ENCODE measurements around the gene KLHDC3. TPM values are rescaled to one million over a fixed set of nuclear protein-coding genes. Genes with fewer than 3 reads are reported as not detected.

The KLHDC3 gene
- total and polyA plus RNA-seq, 2 donors (not counting 1 experiment from before 2014, with no cell fraction given), result 54.0 to 54.5 TPM

DNA sequence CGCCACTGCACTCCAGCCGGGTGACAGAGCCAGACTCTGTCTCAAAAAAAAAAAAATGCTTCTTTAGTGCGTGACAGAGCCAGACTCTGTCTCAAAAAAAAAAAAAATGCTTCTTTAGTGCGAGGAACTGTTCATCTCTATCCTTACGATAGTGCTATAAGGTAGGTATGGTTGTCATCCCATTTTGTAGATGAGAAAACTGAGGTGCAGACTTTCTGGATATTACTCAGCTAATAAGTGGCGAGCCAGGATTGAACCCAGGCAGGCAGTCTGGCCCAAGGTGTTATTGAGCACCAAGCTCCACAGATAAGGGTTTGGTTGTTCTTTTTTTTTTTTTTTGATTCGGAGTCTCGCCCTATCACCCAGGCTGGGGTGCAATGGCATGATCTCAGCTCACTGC lies 12.2 kb upstream of the KLHDC3 start:
- H3K9me3 ChIP-seq (ENCODE audit: control insufficient read depth, insufficient read depth, low read depth, low read length), result no peaks in the 10 kb centered on the region
- H3K27me3 ChIP-seq (ENCODE audit: control insufficient read depth, insufficient read depth, low read length), result no peaks in the 10 kb centered on the region
- H3K4me1 ChIP-seq (ENCODE audit: control insufficient read depth, extremely low read depth, insufficient read depth, low read length), result no peaks in the 10 kb centered on the region
- DNase-seq (ENCODE audit: low read depth in 2 of 2), result no peak
- H3K36me3 ChIP-seq (ENCODE audit: control insufficient read depth, insufficient read depth, low read length), result peaks cover 4% of the 10 kb centered on the region
- no peak overlapping the region for H3K4me2 ChIP-seq (ENCODE audit: extremely low read depth, insufficient read depth, low read length)
- no peak overlapping the region for H3K4me3 ChIP-seq (replicated peaks in 1 of 4; ENCODE audit: control extremely low read depth in 1 of 4, insufficient read depth in 1 of 4, low read depth in 3 of 4, low read length in 4 of 4)
- no peak overlapping the region for H2AFZ ChIP-seq (ENCODE audit: low read length)
- no peaks in the 10 kb centered on the region for H4K20me1 ChIP-seq (ENCODE audit: control insufficient read depth, extremely low read depth, insufficient read depth, low read length)
- H3K27ac ChIP-seq (ENCODE audit: insufficient read depth, low read length), result no peak overlapping the region
- H3K9ac ChIP-seq (ENCODE audit: insufficient read depth, low read length), result no peak overlapping the region
- TF ChIP-seq, protein P1, sequence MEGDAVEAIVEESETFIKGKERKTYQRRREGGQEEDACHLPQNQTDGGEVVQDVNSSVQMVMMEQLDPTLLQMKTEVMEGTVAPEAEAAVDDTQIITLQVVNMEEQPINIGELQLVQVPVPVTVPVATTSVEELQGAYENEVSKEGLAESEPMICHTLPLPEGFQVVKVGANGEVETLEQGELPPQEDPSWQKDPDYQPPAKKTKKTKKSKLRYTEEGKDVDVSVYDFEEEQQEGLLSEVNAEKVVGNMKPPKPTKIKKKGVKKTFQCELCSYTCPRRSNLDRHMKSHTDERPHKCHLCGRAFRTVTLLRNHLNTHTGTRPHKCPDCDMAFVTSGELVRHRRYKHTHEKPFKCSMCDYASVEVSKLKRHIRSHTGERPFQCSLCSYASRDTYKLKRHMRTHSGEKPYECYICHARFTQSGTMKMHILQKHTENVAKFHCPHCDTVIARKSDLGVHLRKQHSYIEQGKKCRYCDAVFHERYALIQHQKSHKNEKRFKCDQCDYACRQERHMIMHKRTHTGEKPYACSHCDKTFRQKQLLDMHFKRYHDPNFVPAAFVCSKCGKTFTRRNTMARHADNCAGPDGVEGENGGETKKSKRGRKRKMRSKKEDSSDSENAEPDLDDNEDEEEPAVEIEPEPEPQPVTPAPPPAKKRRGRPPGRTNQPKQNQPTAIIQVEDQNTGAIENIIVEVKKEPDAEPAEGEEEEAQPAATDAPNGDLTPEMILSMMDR (conservative IDR thresholded peaks at IDR 0.05 in 1 of 2, IDR thresholded peaks at IDR 0.05 in 1 of 2; ENCODE audit: low read depth in 1 of 2, low read length in 2 of 2), result no peak
- no peak for TF ChIP-seq EZH2 (IDR thresholded peaks at IDR 0.05; ENCODE audit: low read length, missing control alignments)
- no peaks in the 10 kb centered on the region for H3K79me2 ChIP-seq (ENCODE audit: control insufficient read depth, insufficient read depth, low read length)

DNA sequence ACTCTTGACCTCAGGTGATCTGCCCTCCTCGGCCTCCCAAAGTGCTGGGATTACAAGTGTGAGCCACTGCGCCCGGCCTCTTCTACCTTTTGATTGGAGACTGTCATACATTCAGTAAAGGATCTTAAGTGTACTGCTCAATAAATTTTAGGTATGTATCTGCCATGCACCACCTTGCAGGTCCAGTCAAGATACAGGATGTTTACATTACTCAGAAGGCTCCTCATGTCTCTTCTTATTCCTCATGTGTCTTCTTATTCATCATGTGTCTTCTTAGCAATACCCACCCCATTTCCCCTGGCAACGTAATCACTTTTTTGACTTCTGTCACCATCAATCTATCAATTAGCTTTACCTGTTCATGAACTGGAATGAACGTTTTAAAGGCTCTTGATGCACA lies 8.2 kb upstream of the KLHDC3 start:
- Histone ChIP-seq H3K9ac (ENCODE audit: insufficient read depth, low read length) (no peak overlapping the region), H3K36me3 (ENCODE audit: control insufficient read depth, insufficient read depth, low read length) (peaks cover 22% of the 10 kb centered on the region), H4K20me1 (ENCODE audit: control insufficient read depth, extremely low read depth, insufficient read depth, low read length) (no peaks in the 10 kb centered on the region), H3K4me1 (ENCODE audit: control insufficient read depth, extremely low read depth, insufficient read depth, low read length) (no peaks in the 10 kb centered on the region), H3K9me3 (ENCODE audit: control insufficient read depth, insufficient read depth, low read depth, low read length) (no peaks in the 10 kb centered on the region), H2AFZ (ENCODE audit: low read length) (no peak overlapping the region), H3K4me2 (ENCODE audit: extremely low read depth, insufficient read depth, low read length) (no peak overlapping the region), H3K79me2 (ENCODE audit: control insufficient read depth, insufficient read depth, low read length) (no peaks in the 10 kb centered on the region), H3K4me3 (replicated peaks in 1 of 4; ENCODE audit: control extremely low read depth in 1 of 4, insufficient read depth in 1 of 4, low read depth in 3 of 4, low read length in 4 of 4) (no peak overlapping the region), H3K27me3 (ENCODE audit: control insufficient read depth, insufficient read depth, low read length) (no peaks in the 10 kb centered on the region), H3K27ac (ENCODE audit: insufficient read depth, low read length) (no peak overlapping the region)
- no peak for DNase-seq (ENCODE audit: low read depth in 2 of 2)
- TF ChIP-seq, protein P1 (conservative IDR thresholded peaks at IDR 0.05 in 1 of 2, IDR thresholded peaks at IDR 0.05 in 1 of 2; ENCODE audit: low read depth in 1 of 2, low read length in 2 of 2), result no peak
- no peak for TF ChIP-seq EZH2 (IDR thresholded peaks at IDR 0.05; ENCODE audit: low read length, missing control alignments)

DNA sequence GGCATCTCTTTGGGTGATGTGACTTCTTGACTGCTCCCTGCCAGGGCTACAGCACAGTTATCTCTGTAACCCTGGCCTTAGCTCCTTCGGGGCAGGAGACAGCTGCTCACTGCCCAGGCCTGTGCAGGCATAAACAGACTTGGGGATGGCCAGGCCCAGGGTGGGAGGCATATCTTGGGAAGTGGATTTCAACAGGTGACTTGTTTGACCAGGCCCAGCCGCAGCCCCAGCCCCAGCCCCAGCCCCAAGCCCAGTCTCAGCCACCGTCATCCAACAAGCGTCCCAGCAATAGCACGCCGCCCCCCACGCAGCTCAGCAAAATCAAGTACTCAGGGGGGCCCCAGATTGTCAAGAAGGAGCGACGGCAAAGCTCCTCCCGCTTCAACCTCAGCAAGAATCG lies 7.8 kb upstream of the KLHDC3 start:
- no peak for TF ChIP-seq EZH2 (IDR thresholded peaks at IDR 0.05; ENCODE audit: low read length, missing control alignments)
- TF ChIP-seq, protein P1 (conservative IDR thresholded peaks at IDR 0.05 in 1 of 2, IDR thresholded peaks at IDR 0.05 in 1 of 2; ENCODE audit: low read depth in 1 of 2, low read length in 2 of 2), result no peak
- no peaks in the 10 kb centered on the region for H4K20me1 ChIP-seq (ENCODE audit: control insufficient read depth, extremely low read depth, insufficient read depth, low read length)
- H3K4me3 ChIP-seq (replicated peaks in 1 of 4; ENCODE audit: control extremely low read depth in 1 of 4, insufficient read depth in 1 of 4, low read depth in 3 of 4, low read length in 4 of 4), result no peak overlapping the region
- H3K27me3 ChIP-seq (ENCODE audit: control insufficient read depth, insufficient read depth, low read length), result no peaks in the 10 kb centered on the region
- H3K4me1 ChIP-seq (ENCODE audit: control insufficient read depth, extremely low read depth, insufficient read depth, low read length), result no peaks in the 10 kb centered on the region
- no peak for DNase-seq (ENCODE audit: low read depth in 2 of 2)
- H3K27ac ChIP-seq (ENCODE audit: insufficient read depth, low read length), result no peak overlapping the region
- H3K9ac ChIP-seq (ENCODE audit: insufficient read depth, low read length), result no peak overlapping the region
- no peak overlapping the region for H2AFZ ChIP-seq (ENCODE audit: low read length)
- H3K79me2 ChIP-seq (ENCODE audit: control insufficient read depth, insufficient read depth, low read length), result no peaks in the 10 kb centered on the region
- H3K9me3 ChIP-seq (ENCODE audit: control insufficient read depth, insufficient read depth, low read depth, low read length), result no peaks in the 10 kb centered on the region
- no peak overlapping the region for H3K4me2 ChIP-seq (ENCODE audit: extremely low read depth, insufficient read depth, low read length)
- peaks cover 26% of the 10 kb centered on the region for H3K36me3 ChIP-seq (ENCODE audit: control insufficient read depth, insufficient read depth, low read length)
